BJ (cell line): ENCODE results near the gene MAPKAP1. TPM values are rescaled to one million over a fixed set of nuclear protein-coding genes. Genes with fewer than 3 reads are reported as not detected.

Experiments used
- CTCF ChIA-PET: fragments of 350-600 bp; formaldehyde crosslinking; extraction: SDS; loops from one replicate; lab custom pipeline; 2021; ENCODE audit warnings: antibody characterized with exemption, inconsistent platforms; lab: Yijun Ruan, JAX
- POLR2A ChIA-PET: fragments of 300-600 bp; sonication (Branson Sonifier 250); formaldehyde crosslinking; extraction: SDS; loops from one replicate; lab custom pipeline; 2021; ENCODE audit warnings: antibody characterized with exemption; lab: Charles Lee
- DNase-seq: peaks from one replicate; pipeline ENCODE4 v3.0.0-alpha.2; 2011; ENCODE audit warnings: low read depth
- H3K27me3 ChIP-seq: 2 replicates; pipeline ENCODE4 v1.6.0; 2011; ENCODE audit warnings: low read length; ENCODE audit not compliant: control insufficient read depth, insufficient read depth
- H3K36me3 ChIP-seq: 2 replicates; pipeline ENCODE4 v1.5.1; 2011; ENCODE audit warnings: low read length; ENCODE audit not compliant: control insufficient read depth, insufficient read depth
- H3K4me3 ChIP-seq: 2 replicates; pipeline ENCODE4 v1.5.1; 2011; ENCODE audit warnings: low read depth, mild to moderate bottlenecking, control low read depth, low read length
- polyA plus RNA-seq: library from polyadenylated mRNA; depleted of rRNA; stranded (reverse); fragments of >200 nt; gene quantifications from 2 replicates; pipeline ENCODE4 v1.2.3, GENCODE V29; 2011
- TF ChIP-seq, protein P1 (sequence below): IDR thresholded peaks from 2 replicates; pipeline ENCODE4 v1.5.1; 2011; ENCODE audit warnings: low read depth, mild to moderate bottlenecking, control low read depth, inconsistent platforms, low read length, moderate library complexity; ENCODE audit not compliant: insufficient read depth

The MAPKAP1 gene
- polyA plus RNA-seq, 1 experiment = 113 TPM

- no peak for DNase-seq
- H3K36me3 ChIP-seq = no peaks in the 10 kb centered on the region
- CTCF ChIA-PET = interaction anchor here (1.0 to 1.2 kb wide), 2 partner anchors 23 to 964 kb away, joined by 3 to 5 read pairs; no protein-coding TSS in a partner anchor
- POLR2A ChIA-PET = no interaction called here
- TF ChIP-seq, protein P1, sequence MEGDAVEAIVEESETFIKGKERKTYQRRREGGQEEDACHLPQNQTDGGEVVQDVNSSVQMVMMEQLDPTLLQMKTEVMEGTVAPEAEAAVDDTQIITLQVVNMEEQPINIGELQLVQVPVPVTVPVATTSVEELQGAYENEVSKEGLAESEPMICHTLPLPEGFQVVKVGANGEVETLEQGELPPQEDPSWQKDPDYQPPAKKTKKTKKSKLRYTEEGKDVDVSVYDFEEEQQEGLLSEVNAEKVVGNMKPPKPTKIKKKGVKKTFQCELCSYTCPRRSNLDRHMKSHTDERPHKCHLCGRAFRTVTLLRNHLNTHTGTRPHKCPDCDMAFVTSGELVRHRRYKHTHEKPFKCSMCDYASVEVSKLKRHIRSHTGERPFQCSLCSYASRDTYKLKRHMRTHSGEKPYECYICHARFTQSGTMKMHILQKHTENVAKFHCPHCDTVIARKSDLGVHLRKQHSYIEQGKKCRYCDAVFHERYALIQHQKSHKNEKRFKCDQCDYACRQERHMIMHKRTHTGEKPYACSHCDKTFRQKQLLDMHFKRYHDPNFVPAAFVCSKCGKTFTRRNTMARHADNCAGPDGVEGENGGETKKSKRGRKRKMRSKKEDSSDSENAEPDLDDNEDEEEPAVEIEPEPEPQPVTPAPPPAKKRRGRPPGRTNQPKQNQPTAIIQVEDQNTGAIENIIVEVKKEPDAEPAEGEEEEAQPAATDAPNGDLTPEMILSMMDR = no peak
- H3K27me3 ChIP-seq = no peaks in the 10 kb centered on the region
- no peak overlapping the region for H3K4me3 ChIP-seq
Measured at GRCh38 chr9:125534971-125535701, 171.9 kb downstream of the MAPKAP1 start.

DNA sequence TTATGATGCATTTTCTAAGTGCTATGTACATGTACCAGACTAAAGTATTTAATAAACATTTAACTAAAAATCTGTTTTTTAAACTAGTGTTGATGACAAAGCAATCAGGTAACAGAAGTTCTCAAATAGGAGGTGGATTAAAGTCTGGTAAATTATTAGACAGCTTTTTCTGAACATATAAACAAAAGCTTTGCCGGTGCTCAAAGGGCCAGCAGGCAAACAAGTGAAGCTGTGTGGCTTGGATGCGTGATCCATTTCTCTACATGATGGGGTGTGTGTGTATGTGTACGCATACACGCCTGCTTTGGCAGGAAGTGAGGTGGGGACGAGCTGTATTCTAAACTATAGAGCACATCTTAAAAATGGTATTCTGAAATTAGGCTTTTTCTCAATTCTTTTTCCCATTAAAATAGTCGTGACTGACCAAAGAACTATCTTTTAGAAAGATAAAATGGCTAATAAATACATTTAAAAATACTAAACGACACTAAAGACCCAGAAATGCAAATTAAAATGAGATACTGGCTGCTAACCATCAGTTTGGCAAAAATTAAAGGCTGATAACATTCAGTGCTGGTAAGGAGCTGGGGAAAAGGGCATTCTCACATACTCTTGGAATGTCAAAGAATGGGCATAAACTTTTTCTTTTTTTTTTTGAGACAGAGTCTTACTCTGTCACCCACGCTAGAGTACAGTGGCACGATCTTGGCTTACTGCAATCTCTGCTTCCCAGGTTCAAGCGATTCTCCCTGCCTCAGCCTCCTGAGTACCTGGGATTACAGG lies 174.0 kb downstream of the MAPKAP1 start:
- CTCF ChIA-PET = interaction anchor here (1.9 kb wide), 1 partner anchor 25 kb away, joined by 5 read pairs; no protein-coding TSS in a partner anchor
- Histone ChIP-seq H3K36me3 (no peaks in the 10 kb centered on the region), H3K27me3 (no peaks in the 10 kb centered on the region), H3K4me3 (no peak overlapping the region)
- TF ChIP-seq, protein P1 = no peak
- POLR2A ChIA-PET = no interaction called here
- no peak for DNase-seq

DNA sequence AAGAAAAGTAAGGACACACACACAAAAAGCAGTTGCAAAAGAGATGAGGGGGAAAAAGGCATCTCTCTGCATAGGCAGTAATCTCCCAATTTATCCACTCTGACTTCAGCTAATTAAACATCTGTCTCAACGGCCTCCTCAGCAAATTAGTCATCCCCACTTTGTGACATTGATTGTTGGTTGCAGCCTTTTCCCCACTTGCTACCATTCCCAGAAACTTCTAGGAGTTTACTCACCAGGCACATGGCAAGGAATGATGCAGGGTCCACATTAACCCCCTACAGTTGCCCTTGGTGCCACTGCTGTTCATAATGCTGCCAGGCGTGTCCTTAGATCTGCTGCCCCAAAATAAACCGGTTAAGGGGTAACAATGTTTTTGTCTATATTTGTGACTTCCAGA lies 174.6 kb downstream of the MAPKAP1 start:
- TF ChIP-seq, protein P1 = no peak
- ChIA-PET CTCF (interaction anchor here (1.9 kb wide), 1 partner anchor 26 kb away, joined by 5 read pairs; no protein-coding TSS in a partner anchor), POLR2A (no interaction called here)
- DNase-seq = no peak
- no peak overlapping the region for H3K4me3 ChIP-seq
- H3K36me3 ChIP-seq = no peaks in the 10 kb centered on the region
- H3K27me3 ChIP-seq = no peaks in the 10 kb centered on the region

DNA sequence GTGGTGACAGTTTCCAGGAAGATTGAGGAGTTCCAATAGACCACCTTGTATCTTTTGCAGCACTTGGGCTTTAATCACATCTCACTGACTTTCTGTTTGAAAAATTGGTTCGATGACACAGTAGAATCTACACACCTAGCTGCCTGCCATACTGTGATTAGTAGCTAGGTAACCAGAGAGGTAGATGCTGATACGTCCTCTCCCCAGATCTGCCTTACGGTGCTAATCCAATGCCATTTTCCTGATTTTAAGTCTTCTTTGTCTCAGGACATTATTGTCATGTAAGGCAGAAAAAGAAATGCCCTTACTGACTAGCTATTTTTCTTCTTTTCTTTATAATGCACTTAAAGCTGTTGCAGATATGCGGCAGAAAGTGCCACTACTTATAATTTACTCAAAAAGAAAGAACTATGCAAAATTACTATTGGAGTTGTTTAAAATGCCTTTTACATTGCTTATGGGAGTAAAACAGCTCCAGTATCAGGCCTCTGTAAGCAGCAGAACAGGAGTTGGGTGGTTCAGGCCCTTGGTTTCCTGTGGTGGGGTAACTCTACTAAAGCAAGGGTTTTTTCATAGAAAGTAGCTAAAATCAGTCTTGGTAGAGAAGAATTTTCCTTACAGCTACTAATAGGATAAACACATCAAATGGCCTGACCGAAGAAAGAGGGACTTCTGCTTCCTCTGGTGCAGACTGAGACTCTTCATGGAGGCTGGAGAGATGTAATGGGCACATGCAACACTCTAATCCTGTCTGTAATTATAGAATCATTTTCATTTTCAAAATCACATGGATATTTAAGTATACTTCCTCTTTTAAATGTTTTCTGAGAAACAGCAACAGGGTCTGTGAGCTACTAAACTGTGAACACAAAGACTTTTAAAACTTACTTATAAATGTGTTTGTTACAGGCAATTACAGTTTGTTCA lies 177.2 kb downstream of the MAPKAP1 start:
- Histone ChIP-seq H3K36me3 (no peaks in the 10 kb centered on the region), H3K27me3 (no peaks in the 10 kb centered on the region), H3K4me3 (no peak overlapping the region)
- CTCF ChIA-PET = interaction anchor here (1.2 to 2.1 kb wide), 3 partner anchors 12 to 110 kb away, joined by 3 to 4 read pairs (median 4); no protein-coding TSS in a partner anchor
- POLR2A ChIA-PET = no interaction called here
- DNase-seq = no peak
- TF ChIP-seq, protein P1 = no peak
